ENCODE data around the gene PLD3.

The PLD3 gene

DNA sequence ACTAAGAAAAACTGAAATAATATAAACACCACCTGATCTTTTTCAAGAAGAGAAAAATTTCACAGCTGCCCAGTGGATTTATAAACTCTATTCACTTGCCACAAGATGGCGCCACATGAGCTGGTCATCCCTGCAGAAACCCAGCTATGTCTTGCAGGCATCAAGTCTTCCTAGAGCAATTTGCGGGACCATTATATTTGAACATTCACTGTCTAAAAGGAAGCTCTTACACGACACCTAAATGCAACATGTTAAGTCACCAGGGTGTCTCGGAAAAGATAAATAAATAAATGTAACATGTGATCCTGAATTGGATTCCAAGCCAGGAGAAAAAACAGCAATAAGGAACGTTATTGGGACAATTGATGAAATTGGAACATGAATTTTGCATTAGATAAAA, 43.1 kb upstream of the PLD3 start:
- H3K27me3 ChIP-seq: no peaks in the 10 kb centered on the region
- H3K9me3 ChIP-seq: no peaks in the 10 kb centered on the region
- TF ChIP-seq, protein P1, sequence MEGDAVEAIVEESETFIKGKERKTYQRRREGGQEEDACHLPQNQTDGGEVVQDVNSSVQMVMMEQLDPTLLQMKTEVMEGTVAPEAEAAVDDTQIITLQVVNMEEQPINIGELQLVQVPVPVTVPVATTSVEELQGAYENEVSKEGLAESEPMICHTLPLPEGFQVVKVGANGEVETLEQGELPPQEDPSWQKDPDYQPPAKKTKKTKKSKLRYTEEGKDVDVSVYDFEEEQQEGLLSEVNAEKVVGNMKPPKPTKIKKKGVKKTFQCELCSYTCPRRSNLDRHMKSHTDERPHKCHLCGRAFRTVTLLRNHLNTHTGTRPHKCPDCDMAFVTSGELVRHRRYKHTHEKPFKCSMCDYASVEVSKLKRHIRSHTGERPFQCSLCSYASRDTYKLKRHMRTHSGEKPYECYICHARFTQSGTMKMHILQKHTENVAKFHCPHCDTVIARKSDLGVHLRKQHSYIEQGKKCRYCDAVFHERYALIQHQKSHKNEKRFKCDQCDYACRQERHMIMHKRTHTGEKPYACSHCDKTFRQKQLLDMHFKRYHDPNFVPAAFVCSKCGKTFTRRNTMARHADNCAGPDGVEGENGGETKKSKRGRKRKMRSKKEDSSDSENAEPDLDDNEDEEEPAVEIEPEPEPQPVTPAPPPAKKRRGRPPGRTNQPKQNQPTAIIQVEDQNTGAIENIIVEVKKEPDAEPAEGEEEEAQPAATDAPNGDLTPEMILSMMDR (IDR thresholded peaks at IDR 0.05; ENCODE audit: low read depth, low read length): peak; percentile 84
- peak; percentile 85 for DNase-seq
- no peaks in the 10 kb centered on the region for H3K4me1 ChIP-seq
- H3K4me3 ChIP-seq (ENCODE audit: low read depth, low read length): no peak overlapping the region
- no peaks in the 10 kb centered on the region for H3K36me3 ChIP-seq

DNA sequence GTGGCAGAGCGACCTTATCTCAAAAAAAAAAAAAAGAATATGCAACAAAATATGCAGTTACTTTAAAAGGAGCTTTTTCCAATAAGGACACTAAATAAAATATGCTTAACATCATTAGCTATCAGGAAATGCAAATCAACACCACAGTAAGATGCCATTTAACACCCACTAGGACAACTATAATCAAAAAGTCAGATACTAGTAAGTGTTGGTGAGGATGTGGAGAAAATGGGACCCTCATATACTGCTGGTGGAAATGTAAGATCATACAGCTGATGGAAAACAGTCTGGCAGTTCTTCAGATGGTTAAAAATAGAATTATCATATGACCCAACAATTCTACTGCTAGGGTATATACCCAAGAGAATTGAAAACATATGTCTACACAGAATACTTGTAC, 38.8 kb upstream of the PLD3 start:
- DNase-seq: no peak

DNA sequence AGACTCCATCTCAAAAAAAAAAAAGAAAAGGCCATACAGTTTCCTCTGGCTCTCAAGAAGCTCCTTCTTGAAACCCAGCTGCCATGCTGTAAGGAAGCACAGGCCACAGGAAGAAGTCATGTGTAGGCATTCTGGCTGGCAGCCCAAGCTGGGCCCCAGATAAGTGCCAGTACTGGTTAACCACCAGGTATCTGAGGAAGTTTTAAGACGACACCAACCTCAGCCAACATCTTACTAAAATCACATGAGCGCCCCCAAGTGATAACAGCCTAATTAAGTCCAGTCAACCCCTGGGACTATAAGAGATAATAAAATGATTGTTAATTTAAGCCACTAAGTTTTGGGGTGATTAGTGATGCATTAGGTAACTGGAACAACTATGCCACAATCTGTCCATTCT, 36.0 kb upstream of the PLD3 start:
- no peak for DNase-seq
- H3K36me3 ChIP-seq: no peaks in the 10 kb centered on the region
- TF ChIP-seq, protein P1 (IDR thresholded peaks at IDR 0.05; ENCODE audit: low read depth, low read length): no peak
- no peaks in the 10 kb centered on the region for H3K27me3 ChIP-seq
- no peak overlapping the region for H3K4me3 ChIP-seq (ENCODE audit: low read depth, low read length)
- no peaks in the 10 kb centered on the region for H3K9me3 ChIP-seq
- H3K4me1 ChIP-seq: no peaks in the 10 kb centered on the region

More for the DNA sequence above, 38.8 kb upstream of the PLD3 start:
- TF ChIP-seq, protein P1 (IDR thresholded peaks at IDR 0.05; ENCODE audit: low read depth, low read length): no peak
- Histone ChIP-seq H3K4me3 (ENCODE audit: low read depth, low read length) (no peak overlapping the region), H3K4me1 (no peaks in the 10 kb centered on the region), H3K9me3 (no peaks in the 10 kb centered on the region), H3K36me3 (no peaks in the 10 kb centered on the region), H3K27me3 (no peaks in the 10 kb centered on the region)

DNA sequence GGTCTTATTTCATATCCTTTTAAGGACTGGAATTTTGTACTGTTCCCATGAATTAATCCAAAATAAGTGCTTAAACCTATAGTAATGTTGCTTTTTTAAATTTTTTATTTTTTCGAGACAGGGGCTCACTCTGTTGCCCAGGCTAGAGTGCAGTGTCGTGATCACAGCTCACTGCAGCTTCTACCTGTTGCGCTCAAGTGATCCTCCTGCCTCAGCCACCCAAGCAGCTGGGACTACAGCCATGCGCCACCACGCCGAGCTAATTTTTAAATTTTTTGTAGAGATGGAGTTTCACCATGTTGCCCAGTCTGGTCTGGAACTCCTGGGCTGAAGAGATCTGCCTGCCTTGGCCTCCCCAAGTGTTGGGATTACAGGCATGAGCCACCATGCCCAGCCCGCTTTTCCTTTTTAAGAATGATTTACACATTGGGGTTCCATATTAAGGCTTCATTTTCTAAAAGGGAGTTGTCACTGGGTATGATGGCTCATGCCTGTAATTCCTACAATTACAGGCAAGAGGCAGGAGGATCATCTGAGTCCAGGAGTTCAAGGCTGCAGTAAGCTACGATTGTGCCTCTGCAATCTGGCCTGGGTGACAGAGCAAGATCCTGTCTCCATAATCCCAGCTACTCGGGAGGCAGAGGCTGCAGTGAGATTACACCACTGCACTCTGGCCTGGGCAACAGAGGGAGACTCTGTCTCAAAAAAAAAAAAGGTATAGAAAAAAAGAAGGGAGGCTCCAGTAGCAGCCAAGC, 35.1 kb upstream of the PLD3 start:
- H3K36me3 ChIP-seq: no peaks in the 10 kb centered on the region
- H3K4me3 ChIP-seq (ENCODE audit: low read depth, low read length): no peak overlapping the region
- no peaks in the 10 kb centered on the region for H3K4me1 ChIP-seq
- H3K9me3 ChIP-seq: no peaks in the 10 kb centered on the region
- no peak for DNase-seq
- TF ChIP-seq, protein P1 (IDR thresholded peaks at IDR 0.05; ENCODE audit: low read depth, low read length): no peak
- H3K27me3 ChIP-seq: no peaks in the 10 kb centered on the region

DNA sequence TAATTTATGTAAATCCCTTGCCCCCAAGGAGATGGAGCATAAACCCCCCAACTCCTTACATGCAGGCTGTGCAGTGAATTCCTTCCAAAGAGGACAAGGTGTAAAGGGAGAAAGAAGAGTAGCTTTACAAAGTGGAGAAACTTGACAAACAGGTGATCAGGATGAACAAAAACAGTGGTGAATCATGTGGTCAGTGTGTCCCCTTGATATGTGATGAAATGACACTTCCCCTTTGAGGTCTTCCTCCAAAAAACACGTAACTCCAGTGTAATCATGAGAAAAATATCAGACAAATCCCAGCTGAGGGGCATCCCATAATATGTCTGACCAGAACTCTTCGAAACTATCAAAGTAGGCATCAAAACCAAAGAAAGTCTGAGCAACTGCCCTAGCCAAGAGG, 33.8 kb upstream of the PLD3 start:
- Histone ChIP-seq H3K27me3 (no peaks in the 10 kb centered on the region), H3K36me3 (no peaks in the 10 kb centered on the region; the same call in 1 of the 2 replicates), H3K4me3 (ENCODE audit: low read depth, low read length) (no peak overlapping the region), H3K9me3 (no peaks in the 10 kb centered on the region), H3K4me1 (no peaks in the 10 kb centered on the region)
- no peak for DNase-seq
- TF ChIP-seq, protein P1 (IDR thresholded peaks at IDR 0.05; ENCODE audit: low read depth, low read length): no peak

DNA sequence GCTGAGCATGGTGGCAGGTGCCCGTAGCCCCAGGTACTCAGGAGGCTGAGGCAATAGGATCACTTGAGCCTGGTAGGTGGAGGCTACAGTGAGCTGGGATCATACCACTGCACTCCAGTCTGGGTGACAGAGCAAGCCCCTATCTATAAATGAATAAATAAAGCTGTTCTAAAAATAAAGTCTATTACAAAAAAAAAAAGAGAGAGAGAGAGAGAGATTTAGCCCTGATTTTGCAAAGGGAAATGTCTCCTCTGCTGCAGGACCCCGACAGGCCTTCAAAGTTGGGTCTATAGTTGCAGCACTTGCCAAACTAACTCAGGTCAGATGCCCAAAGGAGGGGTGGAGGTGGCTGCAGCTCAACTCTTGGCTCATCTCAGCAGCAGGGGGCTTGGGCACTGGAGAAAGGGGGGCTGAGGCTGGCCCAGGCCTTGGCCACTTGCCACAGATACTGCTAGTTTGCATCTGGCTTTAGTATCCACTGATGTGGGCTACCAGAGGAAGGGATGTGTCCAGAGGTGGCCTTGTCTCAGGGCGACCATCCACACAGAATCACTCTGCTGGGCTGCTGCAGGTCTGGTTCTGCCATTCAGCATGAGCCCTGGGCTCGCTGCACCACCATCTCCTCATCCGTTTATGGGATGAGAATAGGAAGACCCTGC, 32.6 kb upstream of the PLD3 start:
- TF ChIP-seq, protein P1 (IDR thresholded peaks at IDR 0.05; ENCODE audit: low read depth, low read length): no peak
- Histone ChIP-seq H3K4me3 (ENCODE audit: low read depth, low read length) (no peak overlapping the region), H3K27me3 (no peaks in the 10 kb centered on the region), H3K4me1 (no peaks in the 10 kb centered on the region), H3K9me3 (no peaks in the 10 kb centered on the region), H3K36me3 (peaks cover 6% of the 10 kb centered on the region)
- peak; percentile 31 for DNase-seq

Data from BE2C (cell line).